GM12891 (cell line): Measurements from ENCODE around the gene CYCS.

Experiments
- POLR2A ChIP-seq: IDR thresholded peaks from 2 replicates; pipeline ENCODE4 v1.6.1; 2011; ENCODE audit warnings: low read depth, low read length, control low read depth
- POLR2AphosphoS5 ChIP-seq: IDR thresholded peaks from 2 replicates; pipeline ENCODE4 v1.6.1; 2011; ENCODE audit warnings: low read depth, low read length, control low read depth
- SPI1 ChIP-seq: IDR thresholded peaks from 2 replicates; pipeline ENCODE4 v1.6.1; 2011; ENCODE audit warnings: low read depth, low read length, control low read depth
- TAF1 ChIP-seq: IDR thresholded peaks from 2 replicates; pipeline ENCODE4 v1.6.1; 2011; ENCODE audit warnings: low read depth, low read length, control low read depth

- TF ChIP-seq POLR2A (no peak), POLR2AphosphoS5 (no peak), TAF1 (no peak), SPI1 (no peak)
Measured at GRCh38 chr7:25167262-25167843, 42.3 kb upstream of the CYCS start.
